HG03571 (cell line): ENCODE measurements around the gene STK16.

Experiments used
- ATAC-seq: cut with Tn5 transposase; IDR thresholded peaks from one replicate; pipeline ENCODE4 v1.9.1; 2021; ENCODE audit not compliant: unreplicated experiment

Gene STK16

DNA sequence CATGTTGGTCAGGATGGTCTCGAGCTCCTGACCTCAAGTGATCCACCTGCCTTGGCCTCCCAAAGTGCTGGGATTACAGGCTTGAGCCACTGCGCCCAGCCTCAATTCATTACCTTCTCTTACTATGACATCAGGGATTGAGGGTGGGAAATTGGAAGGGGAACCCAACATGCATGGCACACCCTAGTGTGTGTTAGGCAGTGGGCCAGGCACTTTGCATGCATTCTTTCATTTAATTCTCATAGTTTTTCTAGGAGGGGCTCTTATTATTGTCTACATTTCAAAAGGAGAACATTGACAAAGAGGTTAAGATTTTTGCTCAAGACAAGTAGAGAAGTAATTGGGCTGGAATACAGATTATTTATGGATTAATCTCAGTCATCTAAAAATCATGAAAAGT lies 23.0 kb downstream of the STK16 start:
- ATAC-seq, result no peak

DNA sequence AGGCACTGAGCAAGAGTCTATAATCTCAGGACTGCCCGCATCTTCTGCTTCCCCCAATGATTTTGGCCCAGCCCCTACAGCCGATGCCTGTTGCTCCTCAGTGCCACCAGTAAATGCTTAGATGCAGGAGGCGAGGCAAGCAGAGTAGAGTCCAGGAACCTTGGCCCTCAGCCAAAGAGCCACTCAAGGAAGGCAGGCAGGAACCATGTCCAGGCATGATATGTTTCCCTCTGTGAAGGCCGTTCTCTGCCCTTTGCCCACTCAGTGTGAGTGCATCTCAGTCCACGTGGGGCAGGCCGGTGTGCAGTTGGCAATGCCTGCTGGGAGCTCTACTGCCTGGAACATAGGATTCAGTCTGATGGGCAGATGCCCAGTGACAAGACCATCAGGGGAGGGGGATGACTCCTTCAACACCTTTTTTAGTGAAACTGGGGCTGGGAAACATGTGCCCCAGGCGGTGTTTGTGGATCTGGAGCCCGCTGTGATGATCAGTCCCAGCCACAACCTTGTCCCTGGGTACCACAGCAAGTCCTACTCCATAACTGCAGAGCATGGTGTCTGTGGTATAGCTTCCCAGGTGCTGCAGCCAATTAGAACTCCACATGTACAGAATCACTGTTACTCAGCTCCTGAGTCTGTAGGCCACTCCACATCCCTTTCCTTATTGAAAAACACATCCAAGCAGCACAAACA lies 24.2 kb downstream of the STK16 start:
- no peak for ATAC-seq

DNA sequence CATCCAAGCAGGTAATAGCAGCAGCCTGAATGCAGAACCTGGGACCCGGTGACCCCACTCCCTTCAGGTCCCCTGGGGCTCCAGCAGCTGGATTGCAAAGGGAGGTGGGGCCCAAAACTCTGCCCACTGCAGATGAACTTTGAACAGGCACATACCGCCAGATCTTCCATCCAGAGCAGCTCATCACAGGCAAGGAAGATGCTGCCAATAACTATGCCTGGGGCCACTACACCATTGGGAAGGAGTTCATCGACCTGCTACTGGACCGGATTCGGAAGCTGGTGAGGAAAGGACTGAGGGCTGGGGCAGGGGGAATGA lies 24.7 kb downstream of the STK16 start:
- no peak for ATAC-seq

DNA sequence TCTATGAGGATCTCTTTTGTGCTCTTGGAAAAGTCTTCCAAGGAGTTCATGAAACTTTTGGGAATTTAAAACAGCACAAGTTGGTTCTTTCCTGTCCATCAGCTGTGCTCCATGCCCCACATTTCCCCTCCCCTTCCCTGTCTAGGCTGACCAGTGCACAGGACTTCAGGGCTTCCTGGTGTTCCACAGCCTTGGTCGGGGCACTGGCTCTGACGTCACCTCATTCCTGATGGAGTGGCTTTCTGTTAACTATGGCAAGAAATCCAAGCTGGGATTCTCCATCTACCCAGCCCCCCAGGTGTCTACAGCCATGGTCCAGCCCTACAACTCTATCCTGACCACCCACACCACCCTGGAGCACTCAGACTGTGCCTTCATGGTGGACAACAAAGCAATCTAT lies 25.7 kb downstream of the STK16 start:
- ATAC-seq, result no peak

DNA sequence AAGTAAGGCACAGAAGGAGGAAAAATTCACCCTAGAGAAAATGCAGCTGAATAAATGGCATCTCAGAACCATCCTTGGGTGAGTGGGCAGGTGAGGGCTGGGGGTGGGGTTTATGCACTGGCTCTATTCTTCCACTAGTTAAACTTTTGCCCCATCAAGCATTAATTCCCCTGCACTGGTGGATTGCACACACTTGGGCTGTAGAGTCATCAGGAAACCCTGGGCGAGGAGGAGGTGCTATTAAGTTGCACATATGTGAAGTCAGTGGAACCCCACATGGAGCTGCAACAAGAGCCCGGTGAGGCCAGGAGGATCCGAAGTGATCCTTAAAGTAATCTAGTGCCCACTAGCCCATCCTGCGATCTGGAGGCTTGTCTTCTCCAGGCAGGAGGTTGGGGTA lies 27.1 kb downstream of the STK16 start:
- ATAC-seq, result no peak

DNA sequence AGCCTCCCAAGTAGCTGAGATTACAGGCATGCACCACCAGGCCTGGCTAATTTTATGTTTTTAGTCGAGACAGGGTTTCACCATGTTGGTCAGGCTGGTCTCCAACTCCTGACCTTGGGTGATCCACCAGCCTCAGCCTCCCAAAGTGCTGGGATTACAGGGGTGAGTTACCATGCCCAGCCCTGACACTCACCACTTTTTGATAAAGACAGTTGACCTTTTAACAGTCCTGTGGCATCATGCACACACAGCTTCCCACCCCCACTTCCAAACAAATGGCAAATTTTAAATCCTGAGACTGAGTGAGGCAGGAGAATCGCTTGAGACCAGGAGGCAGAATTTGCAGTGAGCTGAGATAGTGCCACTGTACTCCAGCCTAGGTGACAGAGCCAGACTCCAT lies 27.7 kb downstream of the STK16 start:
- ATAC-seq, result no peak

DNA sequence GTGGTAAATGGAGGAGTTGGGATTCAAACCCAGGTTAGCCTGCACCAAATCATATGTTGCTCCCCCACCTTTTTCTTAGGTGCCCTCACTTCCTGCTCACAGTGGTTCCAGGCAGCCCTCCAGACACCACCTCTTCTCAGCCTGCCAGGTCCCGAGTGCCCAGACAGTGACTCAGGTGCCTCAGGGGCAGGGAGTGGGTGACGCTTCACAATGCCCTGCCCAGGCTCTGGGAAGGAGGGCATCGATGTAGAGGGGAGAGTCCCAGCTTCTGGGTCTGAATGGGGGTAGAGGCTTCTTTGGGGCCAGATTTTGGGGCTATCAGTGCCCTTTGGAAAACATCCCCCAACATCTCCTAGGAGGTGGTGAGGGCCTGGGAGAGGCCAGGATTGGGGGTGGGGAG lies 28.7 kb downstream of the STK16 start:
- no peak for ATAC-seq

DNA sequence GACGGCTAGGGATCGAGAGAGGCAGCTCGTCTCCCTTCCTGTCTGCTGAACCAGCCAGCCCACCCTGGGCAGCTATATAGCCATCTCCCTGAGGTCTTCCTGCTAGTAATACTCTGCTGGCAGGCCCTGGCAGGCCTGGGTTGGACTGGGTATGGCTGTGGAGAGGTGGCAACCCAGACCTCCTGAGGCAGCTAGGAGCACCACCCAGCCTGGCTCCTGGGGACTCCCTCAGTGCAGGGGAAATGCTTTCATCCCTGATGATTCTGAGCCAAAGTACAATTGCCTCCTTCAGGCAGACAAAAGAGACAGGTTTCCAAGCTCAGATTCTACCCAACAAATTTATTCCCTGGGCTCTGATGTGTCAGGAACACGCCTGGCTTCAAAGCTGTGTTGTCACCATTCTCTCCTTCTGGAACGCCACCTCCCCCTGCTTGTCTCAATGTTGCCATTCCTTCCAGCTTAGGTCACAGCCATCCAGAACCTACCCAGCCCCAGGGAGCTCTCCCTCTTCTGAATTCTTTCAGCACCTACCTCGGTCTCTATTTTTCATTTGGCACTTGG lies 29.2 kb downstream of the STK16 start:
- ATAC-seq, result no peak

DNA sequence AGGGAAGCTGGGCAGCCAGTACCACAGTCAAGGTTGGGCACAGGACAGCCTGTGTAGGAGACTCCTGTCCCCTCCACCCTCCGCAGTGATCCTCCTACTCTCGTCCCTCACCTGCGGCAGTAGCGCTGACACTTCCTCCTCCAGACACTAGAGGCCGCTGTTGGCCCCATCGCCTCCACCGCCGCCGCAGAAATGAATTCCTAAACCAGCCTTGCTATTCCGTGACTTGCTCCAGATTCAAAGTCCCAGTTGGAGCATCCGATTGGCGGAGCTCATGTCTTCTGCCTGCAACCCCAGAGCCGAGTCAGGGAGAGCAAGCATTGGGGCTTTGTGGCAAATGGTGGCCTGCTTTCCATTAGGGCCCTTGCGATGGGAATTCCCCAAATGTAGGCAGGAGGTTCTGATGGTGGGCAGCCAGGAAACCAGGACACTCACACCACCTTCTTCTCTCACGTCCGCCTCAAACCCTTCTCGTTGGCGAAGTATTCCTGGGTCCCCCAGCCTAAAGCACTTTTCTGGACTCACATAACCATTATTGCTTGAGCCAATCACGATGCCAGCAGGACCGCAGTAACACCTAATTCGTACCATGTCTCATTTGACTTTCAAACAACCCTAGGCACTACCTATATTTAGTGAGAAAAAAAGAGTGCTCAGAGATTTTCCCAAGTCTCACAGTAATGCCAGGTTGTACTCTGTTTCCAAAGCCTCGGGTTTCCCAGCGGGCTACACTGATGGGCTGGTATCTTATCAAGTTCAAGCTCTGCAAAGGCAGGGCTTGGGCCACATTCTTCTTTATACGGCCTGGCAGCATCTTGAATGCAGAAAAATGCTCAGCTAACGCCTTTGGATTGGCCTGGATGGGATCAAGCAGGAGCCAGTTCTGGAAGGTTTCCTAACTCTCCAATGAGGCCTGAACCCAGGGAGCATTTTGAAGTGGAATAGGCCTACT lies 32.7 kb downstream of the STK16 start:
- ATAC-seq, result peak; percentile 26

DNA sequence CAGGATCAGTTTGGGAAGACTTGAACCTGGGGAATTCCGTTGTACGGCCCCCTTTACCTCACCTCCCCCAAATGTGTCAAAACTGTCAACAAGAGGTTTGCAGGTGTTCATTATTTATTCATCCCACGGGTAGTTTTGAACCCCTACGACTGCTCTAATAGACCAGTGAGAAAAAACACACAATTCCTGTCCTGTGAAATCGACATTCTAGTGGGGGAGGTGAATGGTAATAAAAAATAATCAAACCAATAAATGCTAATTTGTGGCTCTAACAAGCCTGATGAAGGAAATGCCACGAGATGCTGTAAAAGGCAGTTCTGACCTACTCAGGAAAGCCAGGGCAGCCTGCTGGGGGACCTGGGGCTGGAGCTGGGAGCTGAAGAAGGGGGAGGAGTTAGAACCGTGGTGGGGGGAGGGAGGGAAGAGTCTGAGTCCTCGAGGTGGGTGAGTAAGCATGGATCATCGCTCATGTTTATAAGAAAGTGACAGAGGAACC lies 33.4 kb downstream of the STK16 start:
- no peak for ATAC-seq

DNA sequence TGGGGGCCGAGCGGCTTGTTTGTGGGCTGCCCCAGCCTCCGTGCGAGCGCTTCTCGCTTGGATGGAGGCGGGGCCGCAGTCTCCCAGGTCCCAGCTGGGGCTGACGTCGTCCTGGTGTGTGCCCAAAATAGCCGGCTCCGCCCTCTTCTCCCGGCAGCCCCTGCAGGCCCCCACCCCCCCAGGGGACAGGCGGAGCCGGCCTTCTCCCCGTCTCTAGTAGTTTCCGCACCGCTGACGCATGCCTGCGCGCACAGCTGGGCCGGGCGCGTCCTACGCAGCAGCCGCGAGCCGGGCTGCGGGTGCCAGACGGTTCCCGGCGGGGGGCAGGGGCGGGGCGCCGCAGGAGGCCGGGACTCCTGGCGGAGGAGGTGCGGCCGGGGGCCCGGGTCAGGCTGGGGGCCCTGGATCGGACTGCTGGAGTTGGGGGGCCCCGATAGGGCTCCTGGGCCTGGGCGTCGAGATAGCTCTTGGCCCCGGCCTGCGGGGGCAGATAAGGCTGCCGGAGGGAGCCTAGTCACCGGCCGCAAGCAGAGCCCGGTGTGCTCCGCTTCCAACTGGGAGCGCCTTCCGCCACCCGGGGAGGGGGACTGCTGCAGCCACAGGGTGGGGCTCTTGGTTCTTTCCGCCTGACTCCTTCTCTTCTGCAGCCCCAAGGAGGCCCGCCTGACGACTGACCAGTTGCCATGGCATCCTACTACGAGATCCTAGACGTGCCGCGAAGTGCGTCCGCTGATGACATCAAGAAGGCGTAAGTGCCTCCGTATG lies 34.1 kb downstream of the STK16 start, which contains the start of gene DNAJB2:
TSS of gene DNAJB2 (plus strand) at position 216 of the 765 bp plus-strand sequence. CDS start at position 684, 468 bp downstream.
- peak; percentile 83 for ATAC-seq

DNA sequence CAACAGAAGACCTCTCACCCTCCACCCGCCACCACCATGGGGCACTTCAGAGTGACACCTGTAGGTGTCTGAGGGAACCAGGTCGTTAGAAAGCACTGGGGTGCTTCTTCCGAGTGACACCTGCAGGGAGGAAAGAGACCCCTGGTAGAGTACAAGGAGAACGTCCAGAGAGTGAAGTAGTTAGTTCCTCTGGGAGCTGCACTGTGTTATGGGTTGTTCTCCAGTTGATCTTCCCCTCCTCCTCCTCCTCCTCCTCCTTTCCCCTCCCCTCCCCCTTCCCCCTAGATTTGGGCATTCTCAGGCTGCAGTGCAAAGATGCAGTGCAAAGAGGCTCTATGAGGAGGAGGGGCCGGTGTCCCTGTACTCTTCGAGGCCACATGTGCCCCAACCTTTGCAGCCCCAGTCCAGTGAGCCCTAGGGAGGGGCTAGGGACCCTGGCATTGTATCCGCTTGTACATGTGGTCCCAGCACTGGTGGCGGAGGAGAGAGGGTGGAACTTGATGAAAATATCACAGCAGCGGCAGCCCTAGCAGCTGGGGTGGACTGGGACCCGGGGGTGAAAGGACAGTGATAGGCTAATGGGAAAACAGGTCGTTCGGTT lies 34.7 kb downstream of the STK16 start:
- ATAC-seq, result no peak

DNA sequence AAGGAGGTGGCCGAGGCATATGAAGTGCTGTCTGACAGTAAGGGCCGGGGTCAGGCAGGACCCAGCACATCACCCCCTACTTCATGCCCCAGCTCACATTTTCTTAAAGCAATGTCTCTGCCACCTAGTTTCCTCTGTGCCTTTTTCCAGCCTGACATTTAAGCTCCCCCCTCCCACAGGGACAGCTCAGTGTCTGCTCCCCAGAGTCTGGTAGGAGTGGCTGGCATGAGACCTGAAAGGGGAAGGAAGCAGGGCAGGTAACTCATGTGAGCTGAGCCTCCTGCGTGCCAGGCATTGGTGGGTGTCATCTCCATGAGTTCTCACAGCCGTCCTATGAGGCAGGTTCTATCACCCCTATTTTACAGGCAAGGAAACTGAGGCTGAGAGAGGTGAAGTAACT lies 35.4 kb downstream of the STK16 start:
- ATAC-seq, result no peak

DNA sequence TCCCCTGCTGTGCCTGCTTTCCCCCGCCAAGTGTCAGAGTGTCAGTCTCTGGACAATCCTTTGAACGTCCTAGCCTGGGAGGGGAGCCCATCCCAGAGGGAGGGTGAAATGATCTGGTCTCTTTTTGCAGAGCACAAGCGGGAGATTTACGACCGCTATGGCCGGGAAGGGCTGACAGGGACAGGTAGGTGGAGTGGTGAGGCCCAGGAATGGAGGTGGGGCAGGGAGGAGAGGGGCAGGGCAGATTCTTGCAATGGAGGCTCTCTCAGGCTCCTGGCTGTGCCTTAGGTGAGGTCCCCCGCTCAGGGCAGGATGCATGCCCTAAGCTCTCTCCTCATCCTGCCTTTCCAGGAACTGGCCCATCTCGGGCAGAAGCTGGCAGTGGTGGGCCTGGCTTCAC lies 36.3 kb downstream of the STK16 start:
- no peak for ATAC-seq

DNA sequence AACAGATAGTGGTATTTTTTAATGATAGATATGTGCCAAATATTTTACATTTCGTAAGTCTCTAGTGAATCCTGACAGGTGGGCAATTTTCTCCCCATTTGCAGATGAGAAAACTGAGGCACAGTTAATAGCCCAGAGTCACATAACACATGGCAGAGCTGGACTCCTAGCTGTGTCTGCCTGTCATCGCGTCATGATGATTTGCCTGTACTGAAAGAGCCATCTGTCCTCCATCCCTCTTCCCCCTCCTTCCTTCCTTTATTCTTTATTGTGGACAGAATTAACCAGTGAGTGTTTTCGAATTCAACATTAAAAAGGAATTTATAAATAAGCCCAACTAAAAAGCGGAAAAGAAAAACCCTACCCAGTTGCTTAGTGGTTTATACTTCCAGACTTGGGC lies 37.1 kb downstream of the STK16 start:
- ATAC-seq, result no peak

DNA sequence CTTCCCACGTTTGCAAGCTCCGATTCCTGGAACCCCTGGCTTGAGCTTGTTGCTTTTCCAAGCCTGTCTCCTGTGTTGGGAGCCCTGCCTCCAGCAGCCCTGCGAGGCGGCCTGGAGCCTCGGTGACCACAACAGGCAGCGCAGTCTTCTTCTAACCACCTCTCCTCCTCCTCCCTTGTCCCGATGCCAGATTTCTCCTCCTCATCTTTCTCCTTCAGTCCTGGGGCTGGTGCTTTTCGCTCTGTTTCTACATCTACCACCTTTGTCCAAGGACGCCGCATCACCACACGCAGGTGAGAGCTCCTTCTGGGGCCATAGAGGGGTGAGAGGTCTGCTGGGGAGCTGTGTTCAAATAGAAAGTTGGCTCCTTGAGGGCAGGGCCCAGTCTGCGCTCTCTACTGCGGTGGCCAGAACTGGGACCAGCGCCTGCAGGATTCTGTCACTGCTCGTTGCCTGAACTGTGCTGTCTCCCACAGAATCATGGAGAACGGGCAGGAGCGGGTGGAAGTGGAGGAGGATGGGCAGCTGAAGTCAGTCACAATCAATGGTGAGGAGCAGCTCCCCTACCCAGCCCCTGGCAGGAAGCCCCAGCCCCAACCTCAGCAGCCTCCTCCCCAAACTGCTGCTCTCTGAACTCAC lies 37.8 kb downstream of the STK16 start:
- ATAC-seq, result no peak

DNA sequence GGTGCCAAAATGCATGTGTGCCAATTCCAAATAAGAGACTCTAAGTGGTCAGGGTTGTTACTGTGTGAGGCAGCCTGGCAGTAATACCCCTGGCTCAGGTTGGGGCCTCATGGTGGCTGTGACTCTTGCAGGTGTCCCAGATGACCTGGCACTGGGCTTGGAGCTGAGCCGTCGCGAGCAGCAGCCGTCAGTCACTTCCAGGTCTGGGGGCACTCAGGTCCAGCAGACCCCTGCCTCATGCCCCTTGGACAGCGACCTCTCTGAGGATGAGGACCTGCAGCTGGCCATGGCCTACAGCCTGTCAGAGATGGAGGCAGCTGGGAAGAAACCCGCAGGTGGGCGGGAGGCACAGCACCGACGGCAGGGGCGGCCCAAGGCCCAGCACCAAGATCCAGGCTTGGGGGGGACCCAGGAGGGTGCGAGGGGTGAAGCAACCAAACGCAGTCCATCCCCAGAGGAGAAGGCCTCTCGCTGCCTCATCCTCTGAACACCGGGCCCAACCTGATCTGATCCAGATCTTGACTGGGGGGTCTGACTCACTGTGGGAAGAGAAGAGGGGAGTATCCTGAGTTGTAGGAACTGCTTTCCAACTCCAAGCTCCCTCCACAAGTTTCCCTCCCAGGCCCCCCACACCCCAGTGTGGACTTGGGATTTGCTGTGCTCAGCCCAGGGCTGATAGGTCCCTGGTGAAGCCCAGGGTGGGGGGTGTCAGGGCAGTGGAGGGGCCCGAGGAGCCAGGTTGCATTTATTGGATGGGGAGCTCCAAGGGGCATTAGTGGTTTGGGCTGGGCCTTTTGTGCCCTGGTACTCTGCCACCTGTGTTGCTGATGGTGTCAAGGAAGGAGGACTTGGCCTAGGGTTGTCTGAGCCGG lies 39.5 kb downstream of the STK16 start:
- ATAC-seq, result no peak

DNA sequence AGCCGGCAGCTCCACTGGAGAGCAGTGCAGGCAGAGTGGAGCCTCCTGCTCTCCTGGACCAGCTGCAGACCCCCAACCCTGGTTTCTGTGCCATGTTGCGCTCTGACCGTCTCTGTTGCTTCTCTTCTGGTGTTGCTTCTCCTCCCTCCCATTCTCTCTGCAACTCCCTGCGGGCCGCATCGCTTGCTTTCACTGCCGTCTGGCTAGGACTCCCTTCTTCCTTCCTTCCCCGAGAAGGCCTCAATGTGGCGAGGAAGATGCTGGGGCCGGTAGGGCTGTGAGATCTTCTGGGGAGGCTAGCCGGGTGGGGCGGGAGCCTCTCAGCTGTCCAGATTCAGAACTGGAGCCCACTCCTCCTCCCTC lies 40.1 kb downstream of the STK16 start:
- ATAC-seq, result no peak

DNA sequence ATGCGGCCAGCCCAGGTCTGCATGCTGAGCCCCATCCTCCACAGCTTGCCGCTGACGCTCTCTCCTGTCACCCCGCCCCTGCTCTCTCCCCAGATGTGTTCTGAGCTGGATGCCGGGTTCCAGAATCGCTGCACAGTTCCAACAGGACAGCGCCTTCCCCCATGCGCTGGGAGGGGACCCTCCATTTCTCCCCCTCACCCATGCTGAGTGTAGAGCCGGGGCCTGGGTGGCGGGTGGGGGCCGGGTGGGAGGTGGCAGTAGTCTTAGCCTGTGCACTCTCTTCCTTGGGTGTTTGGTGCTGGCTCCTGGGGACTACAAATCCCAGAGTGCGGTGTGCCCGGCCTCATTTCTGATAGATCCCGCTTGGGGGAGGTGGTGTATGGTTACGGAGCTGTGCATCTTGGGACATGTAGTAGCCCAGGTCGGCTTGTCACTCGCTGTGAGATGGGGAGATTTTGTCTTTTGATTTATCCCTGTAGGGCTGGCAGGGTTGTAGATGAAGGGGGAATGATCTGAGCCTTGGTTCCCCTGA lies 40.7 kb downstream of the STK16 start:
- no peak for ATAC-seq
